Right renal cortex interstitium (tissue), 3 donors: ENCODE data around the gene TMED6. TPM values are rescaled to one million over a fixed set of nuclear protein-coding genes. Genes with fewer than 3 reads are reported as not detected.
"Not testable (repeated sequence)": the region's sequence is repeated elsewhere in the genome, so short reads cannot be mapped to it uniquely, and the experiment has no call there.

Experiments used
- DNase-seq, 3 donors: peaks; one replicate each; pipeline ENCODE4 v3.0.0-alpha.2; 2013; ENCODE audit warnings: low read depth in 3 of 3, low spot score in 2 of 3
- polyA plus RNA-seq, 3 donors: library from polyadenylated mRNA; unstranded; fragments of 120-200 nt; gene quantifications; one replicate each; pipeline ENCODE4 v1.2.1, GENCODE V29; 2013; ENCODE audit not compliant: insufficient read length in 3 of 3

Gene TMED6
- polyA plus RNA-seq, 3 donors = 1.5 to 3.6 (median 2.3) TPM

- DNase-seq = no peak
Measured at GRCh38 chr16:69363281-69363717, 11.7 kb upstream of the TMED6 start.

- not testable (repeated sequence) for DNase-seq
Measured at GRCh38 chr16:69360070-69360469, 8.5 kb upstream of the TMED6 start.

GRCh38 chr16:69350536-69351133 is 951 bp downstream of the TMED6 start:
- no peak for DNase-seq

DNA sequence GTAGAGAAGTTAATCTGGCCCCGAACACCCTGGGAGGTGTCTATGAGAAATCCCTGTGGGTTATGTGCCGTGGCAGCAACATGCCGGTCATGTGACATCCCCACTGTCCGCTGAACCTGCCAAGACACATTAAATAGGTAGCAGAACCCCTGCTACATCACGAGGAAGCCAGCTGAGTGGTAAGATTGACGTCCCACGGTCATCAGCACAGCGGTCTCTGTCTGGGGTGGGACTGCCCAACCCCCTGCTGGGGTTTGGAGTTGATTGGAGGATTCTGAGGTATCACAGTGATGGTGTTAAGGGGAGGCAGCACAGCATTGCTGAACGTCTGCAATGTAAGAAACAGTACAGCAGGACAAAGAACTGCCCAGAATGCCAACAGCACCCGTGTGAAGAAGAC is 2.0 kb downstream of the TMED6 start:
- no peak for DNase-seq

DNA sequence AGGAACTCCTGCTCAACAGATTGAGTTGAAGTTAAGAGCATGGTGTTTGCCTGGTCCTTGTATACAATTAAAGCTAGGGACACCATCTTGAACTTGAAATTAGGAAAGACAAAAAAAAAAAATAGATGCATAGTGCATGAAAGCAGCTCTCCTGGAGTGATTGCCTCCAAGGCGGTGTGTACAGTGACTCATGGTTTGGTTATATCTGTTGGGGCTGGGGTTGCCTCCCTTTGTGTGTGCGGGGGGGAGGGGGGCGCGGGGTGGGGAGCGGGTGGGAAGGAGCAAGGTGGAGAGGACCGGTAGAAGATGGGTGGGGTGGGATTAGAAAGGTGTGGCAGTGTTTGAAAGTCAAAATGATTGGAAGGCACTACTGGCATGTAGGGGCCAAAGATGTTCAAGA is 3.4 kb downstream of the TMED6 start:
- no peak for DNase-seq

GRCh38 chr16:69346683-69347082 is 4.9 kb downstream of the TMED6 start:
- DNase-seq = no peak

- no peak for DNase-seq
Measured at GRCh38 chr16:69345923-69346322, 5.7 kb downstream of the TMED6 start.

DNA sequence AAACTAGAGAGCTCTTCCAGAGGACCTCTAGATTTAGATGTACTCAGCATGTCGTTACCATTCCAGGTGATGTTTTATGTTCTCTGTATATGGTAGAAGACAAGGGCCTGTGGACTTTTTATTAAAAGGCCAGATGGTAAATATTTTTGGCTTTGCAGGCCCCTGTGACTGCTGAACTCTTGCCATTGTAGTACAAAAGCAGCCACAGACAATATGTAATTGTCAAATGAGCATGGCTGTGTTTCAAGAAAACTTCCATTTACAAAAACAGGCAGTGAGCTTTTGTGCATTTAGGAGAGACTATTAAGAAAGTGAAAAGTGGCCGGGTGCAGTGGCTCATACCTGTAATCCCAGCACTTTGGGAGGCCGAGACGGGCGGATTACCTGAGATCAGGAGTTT is 7.4 kb downstream of the TMED6 start:
- DNase-seq = no peak

DNA sequence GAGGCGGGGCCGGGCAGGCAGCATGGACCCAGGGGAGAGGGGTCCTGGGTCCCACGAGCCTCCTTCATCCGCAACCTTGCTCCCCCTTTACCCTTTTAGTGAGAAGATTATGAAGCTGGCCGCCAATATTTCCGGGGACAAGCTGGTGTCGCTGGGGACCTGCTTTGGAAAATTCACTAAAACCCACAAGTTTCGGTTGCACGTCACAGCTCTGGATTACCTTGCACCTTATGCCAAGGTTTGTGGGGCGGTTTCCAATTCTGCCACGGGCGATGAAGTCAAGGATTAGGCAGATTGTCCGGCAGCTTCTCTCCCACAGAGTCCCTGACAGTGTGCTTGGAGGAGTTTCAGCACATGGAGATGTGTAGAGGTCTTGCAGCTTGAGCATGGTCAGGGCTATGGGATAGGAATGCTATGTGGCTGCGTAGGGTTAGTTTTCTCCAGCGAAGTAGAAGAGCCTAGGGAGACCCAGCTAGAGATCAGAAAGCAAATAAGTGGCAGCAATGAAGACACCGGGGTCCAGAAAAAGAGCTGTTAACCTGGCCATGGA is 11.4 kb downstream of the TMED6 start:
- no peak for DNase-seq

DNA sequence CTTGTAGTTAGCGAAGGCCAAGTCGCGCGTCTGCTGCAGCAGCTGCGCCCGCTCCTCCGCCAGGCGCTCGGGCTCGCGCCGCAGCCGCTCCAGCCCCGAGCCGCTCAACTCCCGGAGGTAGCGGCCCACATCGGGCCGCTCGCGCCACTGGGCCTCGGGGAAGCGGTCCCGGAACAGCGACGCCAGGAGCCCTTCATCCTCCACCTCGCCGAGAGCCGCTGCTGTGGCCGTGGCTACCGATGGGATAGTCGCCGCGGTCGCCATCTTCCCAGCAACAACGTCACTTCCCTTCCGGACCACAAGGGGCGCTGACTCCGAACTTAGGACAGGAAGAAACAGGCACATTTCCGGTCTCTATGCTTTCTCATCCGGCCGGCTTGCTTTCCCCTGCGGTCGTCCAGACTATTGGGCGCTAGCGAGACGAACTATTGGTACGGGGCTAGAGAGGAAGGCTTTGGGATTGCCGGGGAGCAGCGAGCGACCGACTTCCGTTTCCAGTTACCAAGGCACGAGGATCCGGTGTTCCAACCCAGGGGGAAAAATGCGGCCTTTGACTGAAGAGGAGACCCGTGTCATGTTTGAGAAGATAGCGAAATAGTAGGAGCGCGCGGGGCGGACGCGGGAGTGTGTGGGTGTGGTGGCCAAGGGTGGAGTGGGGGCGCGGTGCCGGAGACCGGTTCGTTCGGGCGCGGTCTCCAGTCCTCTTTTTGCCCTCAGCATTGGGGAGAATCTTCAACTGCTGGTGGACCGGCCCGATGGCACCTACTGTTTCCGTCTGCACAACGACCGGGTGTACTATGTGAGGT is 12.1 kb downstream of the TMED6 start, which contains the start of the genes COG8 and NIP7:
Gene COG8 (minus strand): TSS at position 276 of the 806 bp plus-strand sequence. CDS start 12 bp downstream, at position 264.
Gene NIP7 (plus strand): TSS at position 484 of the 806 bp plus-strand sequence. CDS start 58 bp downstream, at position 542.
- DNase-seq = peak; percentile 94 to 98 (median 94)

DNA sequence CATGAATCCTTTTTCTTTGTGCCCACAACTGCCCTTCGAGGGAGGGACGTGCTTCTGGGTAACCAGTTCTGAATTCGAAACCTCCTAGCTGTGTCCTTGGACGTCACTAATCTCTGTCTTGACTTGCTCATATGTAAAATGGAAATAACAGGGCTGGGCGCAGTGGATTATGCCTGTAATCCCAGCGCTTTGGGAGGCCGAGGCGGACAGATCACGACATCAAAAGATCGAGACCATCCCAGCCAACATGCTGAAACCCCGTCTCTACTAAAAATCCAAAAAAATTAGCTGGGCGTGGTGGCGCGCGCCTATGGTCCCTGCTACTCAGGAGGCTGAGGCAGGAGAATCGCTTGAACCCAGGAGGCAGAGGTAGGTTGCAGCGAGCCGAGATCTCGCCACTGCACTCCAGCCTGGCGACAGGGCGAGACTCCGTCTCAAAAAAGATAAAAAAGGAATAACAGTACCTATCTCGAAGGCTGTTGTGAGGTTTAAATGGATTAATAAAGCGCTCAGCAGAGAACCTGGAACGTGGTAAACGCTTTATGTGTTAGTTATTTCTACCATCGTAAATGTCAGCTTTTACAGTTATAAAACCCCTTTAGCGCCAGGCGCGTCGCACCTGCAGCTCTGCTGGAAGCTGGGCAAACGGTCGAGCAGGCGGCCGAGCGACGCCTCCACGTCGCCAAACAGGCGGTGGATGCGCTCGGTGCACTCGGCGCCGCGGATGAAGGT is 12.9 kb downstream of the TMED6 start:
- no peak for DNase-seq

GRCh38 chr16:69334696-69335095 is 16.9 kb downstream of the TMED6 start:
- no peak for DNase-seq

DNA sequence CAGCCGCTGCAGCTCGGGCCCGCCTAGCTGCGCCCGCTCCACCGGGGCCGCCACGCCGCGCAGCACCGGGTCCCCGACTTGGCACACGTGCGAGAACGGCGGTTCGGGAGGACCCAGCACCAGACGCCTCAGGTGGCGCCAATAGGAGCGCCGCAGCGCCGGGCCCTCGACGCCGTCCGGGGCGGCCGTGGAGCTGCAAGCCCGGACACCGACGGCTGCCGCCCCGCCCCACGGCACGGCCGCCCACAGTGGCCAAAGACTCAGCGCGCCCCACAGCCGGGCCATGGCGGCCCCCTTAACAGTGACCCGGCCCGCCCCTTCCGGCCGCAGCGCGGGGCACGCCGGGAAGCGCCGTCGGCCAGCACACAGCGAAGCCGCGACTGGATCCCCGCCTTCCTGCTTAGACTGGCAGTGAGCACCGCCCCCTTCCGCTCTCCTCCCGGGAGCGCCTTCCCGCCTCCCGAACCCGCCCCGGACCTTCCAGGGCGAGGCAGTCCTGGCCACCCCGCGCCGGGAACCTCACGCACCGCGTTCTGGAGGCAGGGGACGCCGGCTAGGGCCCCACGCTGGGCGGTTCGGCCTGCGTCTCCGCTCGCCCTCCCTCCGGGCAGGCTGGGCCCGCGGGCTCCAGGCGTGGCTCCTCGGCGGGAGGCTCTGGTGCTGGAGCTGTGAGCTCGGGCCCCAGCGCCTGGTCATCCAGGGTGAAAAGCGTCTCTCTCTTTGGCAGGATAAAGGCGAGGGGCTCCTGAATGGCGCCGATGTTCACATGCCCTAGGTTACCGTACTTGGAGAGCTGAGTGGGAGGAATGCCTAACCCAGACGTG is 21.1 kb downstream of the TMED6 start, which contains the start of gene PDF:
Gene PDF (minus strand): TSS at position 303 of the 824 bp plus-strand sequence. CDS start 18 bp downstream, at position 285.
- peak; percentile 72 to 85 (median 78) for DNase-seq

- DNase-seq = no peak
Measured at GRCh38 chr16:69329369-69330285, 22.0 kb downstream of the TMED6 start.

DNA sequence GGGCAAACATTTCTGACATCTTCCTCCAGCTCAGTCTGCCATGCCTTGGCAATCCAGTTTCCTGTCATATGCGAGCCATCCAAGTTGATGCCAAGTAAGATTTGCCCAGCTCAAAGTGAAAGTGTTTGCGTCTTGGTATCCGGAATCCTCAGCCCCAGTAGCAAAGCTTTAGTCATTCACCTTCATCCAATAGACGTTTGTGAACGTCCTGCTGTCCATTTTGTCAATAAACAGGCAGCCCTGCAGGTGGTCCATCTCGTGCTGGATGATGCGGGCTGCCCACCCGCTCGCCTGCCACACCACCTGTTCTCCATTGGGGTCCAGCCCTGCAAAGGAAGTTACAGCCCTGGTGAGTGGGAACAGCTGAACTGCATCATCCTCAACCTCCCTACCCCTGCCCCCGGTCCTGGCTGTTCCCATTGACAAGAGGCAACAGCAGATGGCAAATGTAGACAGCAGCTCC is 22.7 kb downstream of the TMED6 start:
- no peak for DNase-seq

- no peak for DNase-seq
Measured at GRCh38 chr16:69327585-69328310, 23.8 kb downstream of the TMED6 start.

- DNase-seq = no peak
Measured at GRCh38 chr16:69326172-69326873, 25.3 kb downstream of the TMED6 start.

DNA sequence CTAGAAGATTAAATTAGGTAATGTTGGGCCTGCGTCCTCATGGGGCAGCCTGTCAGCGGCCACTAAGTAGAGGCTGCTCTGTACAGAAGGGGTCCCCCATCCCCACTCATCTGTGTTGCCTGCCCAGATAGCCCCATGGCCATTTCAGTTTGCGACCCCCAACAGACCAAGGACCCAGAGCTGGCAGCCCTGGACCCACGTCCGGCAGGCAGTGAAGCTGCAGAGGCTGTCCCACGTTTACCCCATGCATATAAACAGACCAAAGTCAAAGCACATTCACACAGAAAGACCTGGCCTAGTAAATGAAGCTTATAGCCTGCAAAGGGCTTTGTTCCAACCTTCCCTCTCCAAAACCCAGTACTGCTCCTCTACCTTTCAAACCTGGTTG is 25.8 kb downstream of the TMED6 start:
- DNase-seq = no peak
